ENCODE measurements around the gene NOSTRIN. TPM values are rescaled to one million over a fixed set of nuclear protein-coding genes. Genes with fewer than 3 reads are reported as not detected.
"Not testable (repeated sequence)": the region's sequence is repeated elsewhere in the genome, so short reads cannot be mapped to it uniquely, and the experiment has no call there.

NOSTRIN gene
- total and polyA plus RNA-seq, 8 donors: 25.7 to 45.3 (median 38.8) TPM

DNA sequence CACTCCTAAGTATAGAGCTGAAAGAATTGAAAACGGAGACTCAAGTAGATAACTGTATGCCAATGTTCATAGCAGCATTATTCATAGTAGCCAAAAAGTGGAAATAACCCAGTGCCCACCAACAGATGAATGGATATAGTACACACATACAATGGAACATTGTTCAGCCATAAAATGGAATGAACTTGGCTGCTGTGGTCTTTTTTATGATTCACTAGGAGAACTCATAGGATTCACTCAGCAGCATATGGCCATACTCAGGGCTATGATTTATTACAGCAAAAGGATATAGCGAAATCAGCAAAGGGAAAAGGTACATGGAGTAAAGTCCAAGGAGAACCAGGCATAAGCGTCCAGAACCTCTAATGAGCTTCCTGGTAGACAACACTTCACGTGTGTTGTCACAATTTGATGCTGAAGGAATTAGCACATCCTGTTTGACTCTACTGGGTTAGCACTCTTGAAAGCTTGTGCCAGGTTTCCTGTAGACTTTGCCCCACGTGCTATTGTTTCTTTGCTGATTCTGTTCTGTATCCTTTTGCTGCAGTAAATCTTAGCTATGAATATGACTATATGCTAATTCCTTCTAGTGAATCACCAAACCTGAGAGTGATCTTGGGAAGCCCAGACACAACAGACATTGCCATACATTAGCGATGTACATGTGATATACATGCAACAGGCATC is 72.1 kb downstream of the NOSTRIN start:
- Histone ChIP-seq H3K4me1 (no peaks in the 10 kb centered on the region), H3K27ac (no peak overlapping the region), H3K36me3 (peaks cover 0 to 3% of the 10 kb centered on the region in 2 donors), H3K27me3 (no peaks in the 10 kb centered on the region), H3K4me3 (no peak overlapping the region), H3K9me3 (no peaks in the 10 kb centered on the region)
- ATAC-seq (no peak), DNase-seq (no peak)
- TF ChIP-seq, protein P1, sequence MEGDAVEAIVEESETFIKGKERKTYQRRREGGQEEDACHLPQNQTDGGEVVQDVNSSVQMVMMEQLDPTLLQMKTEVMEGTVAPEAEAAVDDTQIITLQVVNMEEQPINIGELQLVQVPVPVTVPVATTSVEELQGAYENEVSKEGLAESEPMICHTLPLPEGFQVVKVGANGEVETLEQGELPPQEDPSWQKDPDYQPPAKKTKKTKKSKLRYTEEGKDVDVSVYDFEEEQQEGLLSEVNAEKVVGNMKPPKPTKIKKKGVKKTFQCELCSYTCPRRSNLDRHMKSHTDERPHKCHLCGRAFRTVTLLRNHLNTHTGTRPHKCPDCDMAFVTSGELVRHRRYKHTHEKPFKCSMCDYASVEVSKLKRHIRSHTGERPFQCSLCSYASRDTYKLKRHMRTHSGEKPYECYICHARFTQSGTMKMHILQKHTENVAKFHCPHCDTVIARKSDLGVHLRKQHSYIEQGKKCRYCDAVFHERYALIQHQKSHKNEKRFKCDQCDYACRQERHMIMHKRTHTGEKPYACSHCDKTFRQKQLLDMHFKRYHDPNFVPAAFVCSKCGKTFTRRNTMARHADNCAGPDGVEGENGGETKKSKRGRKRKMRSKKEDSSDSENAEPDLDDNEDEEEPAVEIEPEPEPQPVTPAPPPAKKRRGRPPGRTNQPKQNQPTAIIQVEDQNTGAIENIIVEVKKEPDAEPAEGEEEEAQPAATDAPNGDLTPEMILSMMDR (IDR thresholded peaks at IDR 0.05): no peak
- intact Hi-C loops (cut with DNase I): no loop called here

DNA sequence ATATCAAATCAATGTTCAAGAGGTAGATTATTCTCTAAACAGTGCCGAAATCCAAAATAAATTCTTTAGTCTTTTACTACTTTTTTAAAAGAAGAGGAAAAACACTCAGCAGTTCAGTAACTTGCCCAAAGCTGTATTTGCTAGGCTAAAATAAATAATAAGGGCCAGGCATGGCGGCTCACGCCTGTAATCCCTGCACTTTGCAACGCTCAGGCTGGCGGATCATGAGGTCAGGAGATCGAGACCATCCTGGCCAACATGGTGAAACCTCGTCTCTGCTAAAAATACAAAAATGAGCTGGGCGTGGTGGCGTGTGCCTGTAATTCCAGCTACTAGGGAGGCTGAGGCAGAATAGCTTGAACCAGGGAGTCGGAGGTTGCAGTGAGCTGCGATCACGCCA is 79.7 kb downstream of the NOSTRIN start:
- intact Hi-C loops (cut with DNase I); H3K27me3 ChIP-seq; ATAC-seq; H3K4me3 ChIP-seq; H3K27ac ChIP-seq; H3K4me1 ChIP-seq; DNase-seq; H3K9me3 ChIP-seq; H3K36me3 ChIP-seq: not testable (repeated sequence)

DNA sequence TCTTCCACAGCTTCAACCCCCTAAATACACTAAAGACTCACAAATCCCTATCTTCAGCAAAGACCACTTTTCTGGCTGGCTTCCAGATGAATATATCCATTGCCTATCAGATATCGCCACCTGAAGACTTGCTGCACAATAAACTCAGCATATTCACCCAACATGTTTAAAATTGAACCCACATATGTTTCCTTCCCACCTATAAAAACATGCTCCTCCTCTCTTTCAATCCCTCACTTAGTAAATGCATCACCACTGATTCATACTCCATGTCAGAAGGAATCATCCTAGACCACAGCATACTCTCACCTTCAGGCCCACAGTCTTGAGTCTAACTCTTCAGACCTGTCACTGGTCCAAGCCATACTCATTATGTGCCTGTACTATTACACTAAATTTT is 82.5 kb downstream of the NOSTRIN start:
- Histone ChIP-seq H3K27ac (no peak overlapping the region), H3K36me3 (no peaks in the 10 kb centered on the region), H3K4me3 (no peak overlapping the region), H3K4me1 (peaks cover 0 to 7% of the 10 kb centered on the region in 2 donors), H3K9me3 (no peaks in the 10 kb centered on the region), H3K27me3 (no peaks in the 10 kb centered on the region)
- TF ChIP-seq, protein P1 (IDR thresholded peaks at IDR 0.05): no peak
- no peak for DNase-seq
- intact Hi-C loops (cut with DNase I): no loop called here
- ATAC-seq: no peak

DNA sequence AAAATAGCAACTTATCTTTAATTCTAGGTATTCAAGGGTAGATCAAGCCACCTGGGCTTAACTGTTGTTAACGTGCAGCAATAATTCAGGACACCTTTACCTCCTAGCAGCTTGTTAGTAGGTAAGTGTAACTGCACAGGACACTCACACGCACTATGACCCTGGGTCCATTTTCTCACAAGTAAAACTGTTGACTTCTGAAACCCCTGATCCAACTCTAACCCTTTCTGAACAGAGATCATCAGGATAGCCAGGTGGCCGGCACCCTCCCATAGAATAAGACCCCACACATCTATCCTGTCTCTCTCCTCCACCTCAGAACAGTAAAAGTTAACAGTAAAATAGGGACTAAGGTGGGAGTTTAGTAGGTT is 87.2 kb downstream of the NOSTRIN start:
- Histone ChIP-seq H3K4me3 (peak overlapping the region; percentile 52 to 60), H3K4me1 (peaks cover 0 to 16% of the 10 kb centered on the region in 2 donors), H3K27me3 (no peaks in the 10 kb centered on the region), H3K27ac (no peak overlapping the region), H3K36me3 (no peaks in the 10 kb centered on the region), H3K9me3 (no peaks in the 10 kb centered on the region)
- DNase-seq (no peak), ATAC-seq (no peak)
- TF ChIP-seq, protein P1 (IDR thresholded peaks at IDR 0.05): no peak
- intact Hi-C loops (cut with DNase I): no loop called here

DNA sequence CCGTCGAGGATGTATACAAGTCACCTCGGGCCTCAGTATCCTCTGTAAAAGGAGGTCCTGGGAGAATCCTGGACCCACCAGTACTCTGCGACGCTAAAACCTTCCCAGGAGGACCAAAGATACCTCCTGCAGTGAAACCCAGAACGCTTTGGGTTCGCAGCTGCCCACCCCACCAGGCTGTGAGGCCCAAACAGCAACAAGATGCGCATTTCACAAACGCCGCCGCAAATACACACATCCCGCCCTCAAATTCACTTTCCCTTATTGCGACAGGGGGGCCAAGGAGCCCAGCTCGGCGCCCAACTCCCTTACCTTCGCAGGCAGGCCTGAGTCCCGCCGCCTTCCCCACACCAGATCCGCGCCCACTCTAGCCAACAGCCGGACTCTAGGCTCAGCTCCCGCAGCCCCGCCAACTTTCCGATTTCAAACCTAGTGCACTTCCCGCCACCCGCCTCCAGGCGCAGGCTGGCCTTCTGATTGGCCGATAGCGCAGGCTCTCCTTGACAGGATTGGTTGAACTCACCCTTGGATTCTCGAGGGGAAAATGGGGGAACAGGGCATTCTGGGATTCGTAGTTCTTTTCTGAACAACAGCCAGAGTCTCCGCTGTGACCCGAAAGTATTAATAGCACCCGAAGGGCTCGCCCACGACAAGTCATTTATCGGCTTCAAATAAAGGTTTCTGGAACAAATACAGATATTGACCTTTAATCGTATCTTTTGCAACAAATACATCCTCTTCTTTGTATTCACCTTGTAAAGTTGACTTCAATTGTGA is 87.8 kb downstream of the NOSTRIN start, which contains the start of gene SPC25:
TSS of gene SPC25 (minus strand) at position 425 of the 777 bp plus-strand sequence. CDS start 911 bp downstream, outside the sequence.
- ATAC-seq (peak; percentile 100), DNase-seq (peak; percentile 82 to 93 (median 89))
- Histone ChIP-seq H3K27ac (no peak within 1 kb of the TSS), H3K9me3 (no peaks in the 10 kb centered on the region), H3K27me3 (no peaks in the 10 kb centered on the region), H3K36me3 (no peaks in the 10 kb centered on the region), H3K4me3 (peak within 1 kb of the TSS; percentile 52 to 60), H3K4me1 (peaks cover 0 to 16% of the 10 kb centered on the region in 2 donors)
- TF ChIP-seq, protein P1 (IDR thresholded peaks at IDR 0.05): no peak
- intact Hi-C loops (cut with DNase I): no loop called here
